A549 (cell line): ENCODE results near the gene TMEM63C. TPM values are rescaled to one million over a fixed set of nuclear protein-coding genes. Genes with fewer than 3 reads are reported as not detected.

Experiments
- ATAC-seq, 2 experiments: fragments of 200-7000 bp in 1 of 2; fragments of >200 bp in 1 of 2; cut with Nextera tagmentation in 1 of 2; cut with Tn5 transposase in 1 of 2; 3 replicates each; pipeline versions ENCODE4 v1.8.0 to v1.9.1; 2018 to 2020; ENCODE audit warnings: mild to moderate bottlenecking in 1 of 2, moderate library complexity in 1 of 2
- CTCF ChIA-PET: fragments of 300-600 bp; sonication (Branson Sonifier 250); formaldehyde crosslinking; extraction: SDS; loops from one replicate; lab custom pipeline; 2021; ENCODE audit warnings: antibody characterized with exemption, inconsistent platforms; lab: Yijun Ruan, JAX
- POLR2A ChIA-PET: fragments of 350-600 bp; formaldehyde crosslinking; extraction: SDS; loops from one replicate; lab custom pipeline; 2021; ENCODE audit warnings: antibody characterized with exemption, inconsistent platforms; lab: Yijun Ruan, JAX
- DNase-seq, 2 experiments: peaks; one replicate each; pipeline versions ENCODE4 v3.0.0 to v3.0.0-alpha.2; 2011 to 2016; ENCODE audit warnings: low read depth in 1 of 2, low spot score in 1 of 2
- FAIRE-seq: peaks from 2 replicates; lab custom pipeline; 2011; peaks lifted over from hg19 to GRCh38; lab: Jason Lieb, UNC
- H3K27ac ChIP-seq, 2 experiments: fragments of >200 bp; sonication (Bioruptor Twin); formaldehyde crosslinking; 3 replicates each; pipeline ENCODE4 v1.5.1; 2016 to 2017
- H3K4me1 ChIP-seq: fragments of >200 bp; sonication (Bioruptor Twin); formaldehyde crosslinking; 3 replicates; pipeline ENCODE4 v1.6.1; 2016
- H3K4me2 ChIP-seq: fragments of >200 bp; sonication (Bioruptor Twin); formaldehyde crosslinking; 3 replicates; pipeline ENCODE4 v1.6.1; 2016
- H3K4me3 ChIP-seq: fragments of >200 bp; sonication (Bioruptor Twin); formaldehyde crosslinking; 3 replicates; pipeline ENCODE4 v1.5.1; 2016
- H3K9me3 ChIP-seq: fragments of >200 bp; sonication (Bioruptor Twin); formaldehyde crosslinking; 3 replicates; pipeline ENCODE4 v1.6.1; 2016
- BHLHE40 ChIP-seq: IDR thresholded peaks from 2 replicates; pipeline ENCODE4 v1.6.1; 2012; ENCODE audit warnings: low read depth, low read length, inconsistent platforms
- CBX2 ChIP-seq: fragments of 200-600 bp; sonication (generic); IDR thresholded peaks from 2 replicates; pipeline ENCODE4 v1.6.1; 2016; ENCODE audit warnings: low read depth, mild to moderate bottlenecking, borderline replicate concordance
- CHD2 ChIP-seq: fragments of 150-350 bp; IDR thresholded peaks from 2 replicates; pipeline ENCODE4 v1.6.1; 2014; ENCODE audit warnings: low read length; ENCODE audit not compliant: partially characterized antibody
- ESRRA ChIP-seq: fragments of 150-350 bp; IDR thresholded peaks from 2 replicates; pipeline ENCODE4 v1.6.1; 2014; ENCODE audit warnings: mild to moderate bottlenecking, low read length, borderline replicate concordance
- FOSB ChIP-seq: fragments of 250-450 bp; sonication (Bioruptor Pico); IDR thresholded peaks from 2 replicates; pipeline ENCODE4 v1.5.0; 2020; ENCODE audit warnings: mild to moderate bottlenecking, moderate library complexity
- HEYL ChIP-seq: fragments of 250-450 bp; sonication (Bioruptor Pico); IDR thresholded peaks from 2 replicates; pipeline ENCODE4 v1.8.0; 2021; ENCODE audit warnings: mild to moderate bottlenecking, moderate library complexity
- HOXB13 ChIP-seq: fragments of 250-450 bp; sonication (Bioruptor Pico); IDR thresholded peaks from 2 replicates; pipeline ENCODE4 v1.5.0; 2020; ENCODE audit warnings: low read depth, mild to moderate bottlenecking, moderate library complexity
- HOXB5 ChIP-seq: fragments of 250-450 bp; sonication (Bioruptor Pico); IDR thresholded peaks from 2 replicates; pipeline ENCODE4 v1.5.0; 2020; ENCODE audit warnings: mild to moderate bottlenecking, moderate library complexity
- KDM1A ChIP-seq: fragments of 200-600 bp; sonication (generic); IDR thresholded peaks from 2 replicates; pipeline ENCODE4 v1.6.1; 2016; ENCODE audit warnings: low read depth, mild to moderate bottlenecking
- KDM5A ChIP-seq: fragments of 200-600 bp; sonication (generic); IDR thresholded peaks from 2 replicates; pipeline ENCODE4 v1.6.1; 2016; ENCODE audit warnings: antibody characterized with exemption, mild to moderate bottlenecking
- MAFK ChIP-seq: fragments of 450-650 bp; IDR thresholded peaks from 2 replicates; pipeline ENCODE4 v1.6.1; 2014; ENCODE audit not compliant: partially characterized antibody
- NFE2L2 ChIP-seq: fragments of 150-350 bp; conservative IDR thresholded peaks from 2 replicates; pipeline ENCODE4 v1.6.1; 2014; ENCODE audit warnings: low read length
- NR3C1 ChIP-seq: fragments of >200 bp; sonication (Bioruptor Twin); formaldehyde crosslinking; IDR thresholded peaks from 3 replicates; pipeline ENCODE4 v1.6.1; 2017
- PHF8 ChIP-seq: fragments of 200-600 bp; sonication (generic); IDR thresholded peaks from 2 replicates; pipeline ENCODE4 v1.6.1; 2016; ENCODE audit warnings: low read depth, mild to moderate bottlenecking, antibody characterized with exemption, moderate library complexity, borderline replicate concordance
- POLR2A ChIP-seq: IDR thresholded peaks from 2 replicates; pipeline ENCODE4 v1.6.1; 2012; ENCODE audit warnings: mild to moderate bottlenecking, low read length
- RAD21 ChIP-seq, 2 experiments: fragments of >200 bp in 1 of 2; sonication (Bioruptor Twin) in 1 of 2; formaldehyde crosslinking in 1 of 2; IDR thresholded peaks in 1 of 2; conservative IDR thresholded peaks in 1 of 2; 2 replicates in 1 of 2; 3 replicates in 1 of 2; pipeline ENCODE4 v1.6.1; 2012 to 2018; ENCODE audit warnings: inconsistent platforms in 1 of 2
- RARB ChIP-seq: fragments of 250-450 bp; sonication (Bioruptor Pico); IDR thresholded peaks from 2 replicates; pipeline ENCODE4 v1.8.0; 2021; ENCODE audit warnings: mild to moderate bottlenecking, moderate library complexity
- RCOR1 ChIP-seq: fragments of 150-350 bp; IDR thresholded peaks from 2 replicates; pipeline ENCODE4 v1.6.1; 2014; ENCODE audit warnings: antibody characterized with exemption, low read length, low read depth
- RFX5 ChIP-seq: fragments of 450-650 bp; IDR thresholded peaks from 2 replicates; pipeline ENCODE4 v1.7.1; 2014; ENCODE audit warnings: antibody characterized with exemption, mild to moderate bottlenecking, moderate library complexity
- RNF2 ChIP-seq: fragments of 200-600 bp; sonication (generic); IDR thresholded peaks from 2 replicates; pipeline ENCODE4 v1.6.1; 2016; ENCODE audit warnings: low read depth, mild to moderate bottlenecking, antibody characterized with exemption, moderate library complexity, borderline replicate concordance
- SREBF2 ChIP-seq: fragments of 450-650 bp; IDR thresholded peaks from 2 replicates; pipeline ENCODE4 v1.6.1; 2014; ENCODE audit warnings: mild to moderate bottlenecking, moderate library complexity
- ZSCAN20 ChIP-seq: fragments of 250-450 bp; sonication (Bioruptor Pico); IDR thresholded peaks from 2 replicates; pipeline ENCODE4 v1.8.0; 2022; ENCODE audit warnings: mild to moderate bottlenecking, moderate library complexity
- WGBS: methylation state at CpG from one replicate; pipeline ENCODE4 v1.1.6; 2017; ENCODE audit errors: missing lambda C conversion rate; 5-methylcytosine and 5-hydroxymethylcytosine counted together
- polyA plus RNA-seq, 4 experiments: library from polyadenylated mRNA; depleted of rRNA in 3 of 4; stranded (reverse); fragments of >200 nt; fragmentation: RNase III in 1 of 4; extraction: RNeasy Plus Mini Kit Qiagen cat#74134 plus additional on column Dnase treatment in 1 of 4; gene quantifications; 2 replicates in 3 of 4; 3 replicates in 1 of 4; pipeline ENCODE4 v1.2.3, GENCODE V29; 2011 to 2017
- TF ChIP-seq, protein P1 (sequence below): fragments of 250-450 bp; sonication (Bioruptor Pico); IDR thresholded peaks from 2 replicates; pipeline ENCODE4 v1.5.0; 2021; ENCODE audit warnings: mild to moderate bottlenecking, moderate library complexity, borderline replicate concordance
- TF ChIP-seq, protein P2 (sequence below): fragments of >200 bp; sonication (Bioruptor Twin); formaldehyde crosslinking; IDR thresholded peaks from 3 replicates; pipeline ENCODE4 v1.5.1; 2016

The TMEM63C gene
- polyA plus RNA-seq, 2 of the 4 experiments (the other 2 are of a cell fraction), result 0.43 to 0.57 TPM

- 95% methylated on average over 13 of the region's 14 CpGs for WGBS
Measured at GRCh38 chr14:77278461-77279230, 97.0 kb downstream of the TMEM63C start.

GRCh38 chr14:77279719-77280118, 98.1 kb downstream of the TMEM63C start:
- Histone ChIP-seq H3K4me2 (no peak overlapping the region), H3K4me1 (no peaks in the 10 kb centered on the region), H3K4me3 (no peak overlapping the region)
- ChIA-PET CTCF (interaction anchor here (1.4 to 2.7 kb wide), 3 partner anchors 21 to 128 kb away, joined by 4 to 7 read pairs (median 5); no protein-coding TSS in a partner anchor), POLR2A (no interaction called here)
- FAIRE-seq (no peak), ATAC-seq (no peak), DNase-seq (no peak)
- TF ChIP-seq NR3C1 (no peak), FOSB (CRISPR knock-in tag) (no peak), CBX2 (no peak), RCOR1 (no peak), NFE2L2 (no peak), CHD2 (no peak), HEYL (CRISPR knock-in tag) (no peak), ZSCAN20 (CRISPR knock-in tag) (no peak), RNF2 (no peak), HOXB13 (no peak), RFX5 (no peak), SREBF2 (no peak), BHLHE40 (no peak), KDM1A (no peak), RARB (no peak), HOXB5 (CRISPR knock-in tag) (no peak), MAFK (no peak), ESRRA (no peak)
- TF ChIP-seq, protein P1, sequence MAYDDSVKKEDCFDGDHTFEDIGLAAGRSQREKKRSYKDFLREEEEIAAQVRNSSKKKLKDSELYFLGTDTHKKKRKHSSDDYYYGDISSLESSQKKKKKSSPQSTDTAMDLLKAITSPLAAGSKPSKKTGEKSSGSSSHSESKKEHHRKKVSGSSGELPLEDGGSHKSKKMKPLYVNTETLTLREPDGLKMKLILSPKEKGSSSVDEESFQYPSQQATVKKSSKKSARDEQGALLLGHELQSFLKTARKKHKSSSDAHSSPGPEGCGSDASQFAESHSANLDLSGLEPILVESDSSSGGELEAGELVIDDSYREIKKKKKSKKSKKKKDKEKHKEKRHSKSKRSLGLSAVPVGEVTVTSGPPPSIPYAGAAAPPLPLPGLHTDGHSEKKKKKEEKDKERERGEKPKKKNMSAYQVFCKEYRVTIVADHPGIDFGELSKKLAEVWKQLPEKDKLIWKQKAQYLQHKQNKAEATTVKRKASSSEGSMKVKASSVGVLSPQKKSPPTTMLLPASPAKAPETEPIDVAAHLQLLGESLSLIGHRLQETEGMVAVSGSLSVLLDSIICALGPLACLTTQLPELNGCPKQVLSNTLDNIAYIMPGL (CRISPR knock-in tag), result no peak
- TF ChIP-seq, protein P2, sequence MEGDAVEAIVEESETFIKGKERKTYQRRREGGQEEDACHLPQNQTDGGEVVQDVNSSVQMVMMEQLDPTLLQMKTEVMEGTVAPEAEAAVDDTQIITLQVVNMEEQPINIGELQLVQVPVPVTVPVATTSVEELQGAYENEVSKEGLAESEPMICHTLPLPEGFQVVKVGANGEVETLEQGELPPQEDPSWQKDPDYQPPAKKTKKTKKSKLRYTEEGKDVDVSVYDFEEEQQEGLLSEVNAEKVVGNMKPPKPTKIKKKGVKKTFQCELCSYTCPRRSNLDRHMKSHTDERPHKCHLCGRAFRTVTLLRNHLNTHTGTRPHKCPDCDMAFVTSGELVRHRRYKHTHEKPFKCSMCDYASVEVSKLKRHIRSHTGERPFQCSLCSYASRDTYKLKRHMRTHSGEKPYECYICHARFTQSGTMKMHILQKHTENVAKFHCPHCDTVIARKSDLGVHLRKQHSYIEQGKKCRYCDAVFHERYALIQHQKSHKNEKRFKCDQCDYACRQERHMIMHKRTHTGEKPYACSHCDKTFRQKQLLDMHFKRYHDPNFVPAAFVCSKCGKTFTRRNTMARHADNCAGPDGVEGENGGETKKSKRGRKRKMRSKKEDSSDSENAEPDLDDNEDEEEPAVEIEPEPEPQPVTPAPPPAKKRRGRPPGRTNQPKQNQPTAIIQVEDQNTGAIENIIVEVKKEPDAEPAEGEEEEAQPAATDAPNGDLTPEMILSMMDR, result no peak
- TF ChIP-seq, all 56 proteins: peak for 0
- no peak overlapping the region for H3K27ac ChIP-seq
- 89% methylated on average over 11 of the region's 13 CpGs for WGBS
- no peaks in the 10 kb centered on the region for H3K9me3 ChIP-seq

More at GRCh38 chr14:77278461-77279230, 97.0 kb downstream of the TMEM63C start:
- DNase-seq (no peak), ATAC-seq (peak; percentile 28 to 66; a peak in 3 of 6 replicates)
- CTCF ChIA-PET, result interaction anchor here (0.8 to 3.8 kb wide), 7 partner anchors 12 to 129 kb away, joined by 3 to 13 read pairs (median 4); no protein-coding TSS in a partner anchor
- H3K27ac ChIP-seq, result no peak overlapping the region
- POLR2A ChIA-PET, result no interaction called here
- TF ChIP-seq RAD21 (conservative IDR thresholded peaks at IDR 0.05 in 1 of 2, IDR thresholded peaks at IDR 0.05 in 1 of 2), result peak in 1 of 2 experiments; percentile 16; a peak in 1 of 5 replicates
- TF ChIP-seq KDM5A, result no peak
- TF ChIP-seq PHF8, result no peak
- TF ChIP-seq POLR2A, result no peak
- TF ChIP-seq, all 56 proteins: peak for 1
- Histone ChIP-seq H3K4me1 (no peaks in the 10 kb centered on the region), H3K4me3 (no peak overlapping the region), H3K9me3 (no peaks in the 10 kb centered on the region), H3K4me2 (no peak overlapping the region)
- no peak for FAIRE-seq
